Fibroblast of lung (primary cell): ENCODE results near the gene SH2B3. TPM values are rescaled to one million over a fixed set of nuclear protein-coding genes. Genes with fewer than 3 reads are reported as not detected.

Source experiments
- DNase-seq, 2 donors: peaks; one replicate each; pipeline versions ENCODE4 v3.0.0 to v3.0.0-alpha.2; 2010; ENCODE audit warnings: low read depth in 2 of 2
- H2AFZ ChIP-seq: 2 replicates; pipeline ENCODE4 v1.5.1; 2012; ENCODE audit warnings: low read length, control low read depth, inconsistent platforms
- H3K27ac ChIP-seq: 2 replicates; pipeline ENCODE4 v1.5.1; 2011; ENCODE audit warnings: low read length, control low read depth; ENCODE audit not compliant: insufficient read depth
- H3K27me3 ChIP-seq: 2 replicates; pipeline ENCODE4 v1.5.1; 2011; ENCODE audit warnings: mild to moderate bottlenecking, low read length; ENCODE audit not compliant: control insufficient read depth, insufficient read depth
- H3K36me3 ChIP-seq: 2 replicates; pipeline ENCODE4 v1.5.1; 2011; ENCODE audit warnings: low read length; ENCODE audit not compliant: control insufficient read depth, insufficient read depth
- H3K4me1 ChIP-seq: 2 replicates; pipeline ENCODE4 v1.5.1; 2011; ENCODE audit warnings: low read length; ENCODE audit not compliant: control insufficient read depth, insufficient read depth; ENCODE audit errors: extremely low read depth
- H3K4me2 ChIP-seq: 2 replicates; pipeline ENCODE4 v1.5.1; 2011; ENCODE audit warnings: low read length, control low read depth; ENCODE audit not compliant: insufficient read depth; ENCODE audit errors: extremely low read depth
- H3K4me3 ChIP-seq, 4 experiments: fragments of 200-600 bp in 1 of 4; sonication (generic) in 1 of 4; replicated peaks in 1 of 4; 2 replicates each; pipeline ENCODE4 v1.5.1; 2011 to 2016; ENCODE audit warnings: low read length in 4 of 4, low read depth in 3 of 4, mild to moderate bottlenecking in 3 of 4, control low read depth in 2 of 4, inconsistent platforms in 1 of 4, mixed read lengths in 1 of 4; ENCODE audit not compliant: insufficient read depth in 1 of 4; ENCODE audit errors: control extremely low read depth in 1 of 4
- H3K79me2 ChIP-seq: 2 replicates; pipeline ENCODE4 v1.5.1; 2012; ENCODE audit warnings: mild to moderate bottlenecking, low read length, inconsistent platforms; ENCODE audit not compliant: control insufficient read depth, insufficient read depth
- H3K9ac ChIP-seq: 2 replicates; pipeline ENCODE4 v1.5.1; 2011; ENCODE audit warnings: mild to moderate bottlenecking, low read length, control low read depth; ENCODE audit not compliant: insufficient read depth
- H3K9me3 ChIP-seq: 2 replicates; pipeline ENCODE4 v1.5.1; 2012; ENCODE audit warnings: low read depth, low read length; ENCODE audit not compliant: control insufficient read depth, insufficient read depth
- H4K20me1 ChIP-seq: 2 replicates; pipeline ENCODE4 v1.5.1; 2011; ENCODE audit warnings: low read length; ENCODE audit not compliant: control insufficient read depth, insufficient read depth; ENCODE audit errors: extremely low read depth
- CTCF ChIP-seq, 2 donors: IDR thresholded peaks in 1 of 2; conservative IDR thresholded peaks in 1 of 2; 1 replicate in 1 of 2; 2 replicates in 1 of 2; pipeline ENCODE4 v1.5.1; 2011 to 2012; ENCODE audit warnings: low read length in 2 of 2, control low read depth in 1 of 2, inconsistent platforms in 1 of 2, low read depth in 1 of 2, mild to moderate bottlenecking in 1 of 2
- EZH2 ChIP-seq: IDR thresholded peaks from 2 replicates; pipeline ENCODE4 v1.5.1; 2012; ENCODE audit warnings: low read length, control low read depth, mild to moderate bottlenecking; ENCODE audit errors: missing control alignments
- polyA plus RNA-seq, 2 donors: library from polyadenylated mRNA; depleted of rRNA in 1 of 2; stranded (reverse) in 1 of 2; unstranded in 1 of 2; fragments of >200 nt; gene quantifications; 2 replicates each; pipeline ENCODE4 v1.2.1, GENCODE V29; 2011 to 2012; ENCODE audit warnings: missing spikeins in 1 of 2
- total RNA-seq: library from RNA; depleted of rRNA; stranded (reverse); fragments of >200 nt; gene quantifications from 2 replicates; pipeline ENCODE4 v1.2.1, GENCODE V29; 2014

SH2B3 gene
- total and polyA plus RNA-seq, 2 donors (not counting 1 experiment from before 2014, with no cell fraction given), result 18.0 to 32.0 TPM

DNA sequence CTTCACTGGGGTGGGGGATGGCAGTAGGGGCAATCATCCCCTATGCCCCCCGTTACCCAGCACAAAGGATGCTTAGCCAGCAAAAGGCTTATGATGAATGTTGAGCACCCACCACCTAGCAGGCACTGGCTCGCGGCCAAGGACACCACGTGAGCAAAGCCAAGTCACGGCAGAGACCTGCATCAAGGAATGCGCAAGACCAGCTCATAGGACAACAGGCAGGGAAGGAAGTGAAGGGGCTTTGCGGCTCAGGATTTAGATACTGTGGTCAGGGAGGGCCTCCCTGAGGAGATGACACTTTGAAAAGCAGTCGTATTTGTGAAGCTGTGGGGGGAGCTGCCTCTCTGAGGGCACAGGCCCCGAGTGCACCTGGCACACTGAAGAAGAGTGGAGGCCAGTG lies 32.8 kb downstream of the SH2B3 start:
- TF ChIP-seq EZH2, result no peak
- no peak for TF ChIP-seq CTCF (conservative IDR thresholded peaks at IDR 0.05 in 1 of 2, IDR thresholded peaks at IDR 0.05 in 1 of 2; ENCODE audit: low read depth in 1 of 2, low read length in 2 of 2)
- H3K79me2 ChIP-seq, result peaks cover 90% of the 10 kb centered on the region
- H3K4me1 ChIP-seq, result peaks cover 29% of the 10 kb centered on the region
- H3K4me2 ChIP-seq, result peak overlapping the region; percentile 36
- peaks cover 7% of the 10 kb centered on the region for H3K36me3 ChIP-seq
- H3K9me3 ChIP-seq, result no peaks in the 10 kb centered on the region
- H3K27me3 ChIP-seq, result no peaks in the 10 kb centered on the region
- peak; percentile 25 to 78 for DNase-seq
- H3K4me3 ChIP-seq, result no peak overlapping the region
- peak overlapping the region; percentile 30 for H3K27ac ChIP-seq
- no peak overlapping the region for H3K9ac ChIP-seq
- H2AFZ ChIP-seq, result no peak overlapping the region
- no peaks in the 10 kb centered on the region for H4K20me1 ChIP-seq

GRCh38 chr12:111439657-111440151 lies 34.0 kb downstream of the SH2B3 start:
- Histone ChIP-seq H4K20me1 (no peaks in the 10 kb centered on the region), H3K79me2 (peaks cover 92% of the 10 kb centered on the region), H3K4me1 (peaks cover 28% of the 10 kb centered on the region), H3K27me3 (no peaks in the 10 kb centered on the region), H3K27ac (no peak overlapping the region), H3K4me3 (no peak overlapping the region), H3K9ac (no peak overlapping the region), H3K4me2 (no peak overlapping the region), H2AFZ (no peak overlapping the region), H3K36me3 (peaks cover 7% of the 10 kb centered on the region), H3K9me3 (no peaks in the 10 kb centered on the region)
- DNase-seq, result no peak
- TF ChIP-seq EZH2 (no peak), CTCF (conservative IDR thresholded peaks at IDR 0.05 in 1 of 2, IDR thresholded peaks at IDR 0.05 in 1 of 2; ENCODE audit: low read depth in 1 of 2, low read length in 2 of 2) (no peak)

- Histone ChIP-seq H2AFZ (no peak overlapping the region), H3K9ac (no peak overlapping the region), H3K27ac (no peak overlapping the region), H4K20me1 (no peaks in the 10 kb centered on the region), H3K27me3 (no peaks in the 10 kb centered on the region), H3K4me1 (peaks cover 29% of the 10 kb centered on the region), H3K36me3 (peaks cover 7% of the 10 kb centered on the region), H3K4me3 (no peak overlapping the region), H3K79me2 (peaks cover 89% of the 10 kb centered on the region), H3K4me2 (no peak overlapping the region), H3K9me3 (no peaks in the 10 kb centered on the region)
- no peak for TF ChIP-seq EZH2
- TF ChIP-seq CTCF (conservative IDR thresholded peaks at IDR 0.05 in 1 of 2, IDR thresholded peaks at IDR 0.05 in 1 of 2; ENCODE audit: low read depth in 1 of 2, low read length in 2 of 2), result no peak
- DNase-seq, result no peak
Observed at GRCh38 chr12:111440152-111440551, 34.4 kb downstream of the SH2B3 start.
